Natural killer cell (primary cell): ENCODE measurements around the gene FREM1. TPM values are rescaled to one million over a fixed set of nuclear protein-coding genes. Genes with fewer than 3 reads are reported as not detected.
A peak's percentile ranks its signal among the peaks of the same experiment; 100 is the strongest.

Experiments used
- ATAC-seq, 3 donors: fragments of 150-1000 bp in 2 of 3; fragments of 200-7000 bp in 1 of 3; cut with Tn5 transposase; 1 replicate in 1 of 3; 2 replicates in 2 of 3; pipeline ENCODE4 v1.10.0; 2021; ENCODE audit warnings: mild to moderate bottlenecking in 2 of 3, moderate library complexity in 2 of 3
- DNase-seq, 2 donors: peaks; one replicate each; pipeline versions ENCODE4 v3.0.0 to v3.0.0-alpha.2; 2013 to 2021; ENCODE audit warnings: mixed read lengths in 1 of 2
- H3K27ac ChIP-seq: one replicate; pipeline ENCODE4 v1.5.1; 2013; ENCODE audit warnings: mild to moderate bottlenecking, low read length
- H3K27me3 ChIP-seq: one replicate; pipeline ENCODE4 v1.6.1; 2013; ENCODE audit warnings: low read length; ENCODE audit not compliant: control insufficient read depth, insufficient read depth
- H3K36me3 ChIP-seq: one replicate; pipeline ENCODE4 v1.6.1; 2013; ENCODE audit warnings: low read length; ENCODE audit not compliant: control insufficient read depth, insufficient read depth
- H3K4me1 ChIP-seq: one replicate; pipeline ENCODE4 v1.6.1; 2013; ENCODE audit warnings: low read length; ENCODE audit not compliant: control insufficient read depth, insufficient read depth
- H3K4me3 ChIP-seq: one replicate; pipeline ENCODE4 v1.5.1; 2013; ENCODE audit warnings: low read length
- H3K9me3 ChIP-seq: one replicate; pipeline ENCODE4 v1.6.1; 2013; ENCODE audit warnings: low read length; ENCODE audit not compliant: control insufficient read depth, insufficient read depth
- H3K27ac Mint-ChIP-seq, 2 donors: one replicate each; pipeline ENCODE4 v1.8.0; 2022; ENCODE audit warnings: mild to moderate bottlenecking in 2 of 2, mixed read lengths in 2 of 2, moderate library complexity in 1 of 2
- H3K27me3 Mint-ChIP-seq, 2 donors: one replicate each; pipeline ENCODE4 v1.8.0; 2022; ENCODE audit warnings: low read depth in 2 of 2, mixed read lengths in 2 of 2
- H3K36me3 Mint-ChIP-seq: one replicate; pipeline ENCODE4 v1.8.0; 2022; ENCODE audit warnings: mixed read lengths
- H3K4me1 Mint-ChIP-seq, 2 donors: one replicate each; pipeline ENCODE4 v1.8.0; 2022; ENCODE audit warnings: mixed read lengths in 2 of 2
- H3K4me3 Mint-ChIP-seq: one replicate; pipeline ENCODE4 v1.8.0; 2022; ENCODE audit warnings: mild to moderate bottlenecking, moderate library complexity, mixed read lengths
- H3K9me3 Mint-ChIP-seq, 2 donors: one replicate each; pipeline ENCODE4 v1.8.0; 2022; ENCODE audit warnings: mixed read lengths in 2 of 2
- WGBS: methylation state at CpG from one replicate; pipeline ENCODE4 v1.1.7; 2013; ENCODE audit warnings: missing lambda C conversion rate; ENCODE audit not compliant: insufficient coverage; 5-methylcytosine and 5-hydroxymethylcytosine counted together
- intact Hi-C: fragments of 100-400 bp; cut with micrococcal nuclease; formaldehyde crosslinking; loops from one replicate; pipeline ENCODE4 v1.14.2; 2022
- total RNA-seq, 4 donors: library from RNA; stranded (reverse); fragments of 120-200 nt in 1 of 4; gene quantifications; one replicate each; pipeline versions ENCODE4 v1.2.3 to v1.2.4, GENCODE V29; 2013 to 2022
- TF ChIP-seq, protein P1 (sequence below): fragments of 200-600 bp; IDR thresholded peaks from one replicate; pipeline ENCODE4 v1.8.0; 2022; ENCODE audit warnings: antibody characterized with exemption

Gene FREM1
- total RNA-seq, 3 donors from 2014 or later (not counting 1 experiment from before 2014, with no cell fraction given), result 0.05 TPM; not detected in 2

DNA sequence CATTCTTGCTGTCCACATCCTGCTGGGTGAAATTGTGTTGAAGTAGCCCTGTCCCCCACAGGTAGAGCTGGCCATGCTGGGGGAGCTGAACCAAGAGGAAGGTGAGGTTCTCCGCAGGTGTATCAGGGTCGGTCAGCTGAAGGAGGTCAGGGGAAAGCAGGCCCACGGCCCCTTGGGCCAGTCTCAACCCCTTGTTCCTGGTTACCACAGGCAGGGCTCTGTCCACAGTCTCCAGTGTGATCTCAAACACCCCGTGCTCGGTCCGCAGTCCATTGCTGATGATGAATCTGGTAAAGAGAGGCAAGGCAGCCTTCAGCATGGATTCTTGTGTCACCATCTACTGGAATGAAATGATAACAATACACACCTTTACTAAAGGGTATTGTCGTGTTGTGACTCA, 134.3 kb downstream of the FREM1 start:
- 90% methylated on average over 6 of the region's 7 CpGs for WGBS
- H3K36me3 ChIP-seq, result no peaks in the 10 kb centered on the region
- no peaks in the 10 kb centered on the region for H3K27me3 ChIP-seq
- H3K27ac ChIP-seq, result no peak overlapping the region
- Mint-ChIP-seq H3K36me3 (no peaks in the 10 kb centered on the region), H3K27me3 (no peaks in the 10 kb centered on the region), H3K4me3 (no peak overlapping the region), H3K4me1 (no peaks in the 10 kb centered on the region), H3K9me3 (no peaks in the 10 kb centered on the region), H3K27ac (no peak overlapping the region)
- H3K4me3 ChIP-seq, result no peak overlapping the region
- H3K4me1 ChIP-seq, result no peaks in the 10 kb centered on the region
- intact Hi-C loops, result no loop called here
- ATAC-seq (no peak), DNase-seq (no peak)
- TF ChIP-seq, protein P1, sequence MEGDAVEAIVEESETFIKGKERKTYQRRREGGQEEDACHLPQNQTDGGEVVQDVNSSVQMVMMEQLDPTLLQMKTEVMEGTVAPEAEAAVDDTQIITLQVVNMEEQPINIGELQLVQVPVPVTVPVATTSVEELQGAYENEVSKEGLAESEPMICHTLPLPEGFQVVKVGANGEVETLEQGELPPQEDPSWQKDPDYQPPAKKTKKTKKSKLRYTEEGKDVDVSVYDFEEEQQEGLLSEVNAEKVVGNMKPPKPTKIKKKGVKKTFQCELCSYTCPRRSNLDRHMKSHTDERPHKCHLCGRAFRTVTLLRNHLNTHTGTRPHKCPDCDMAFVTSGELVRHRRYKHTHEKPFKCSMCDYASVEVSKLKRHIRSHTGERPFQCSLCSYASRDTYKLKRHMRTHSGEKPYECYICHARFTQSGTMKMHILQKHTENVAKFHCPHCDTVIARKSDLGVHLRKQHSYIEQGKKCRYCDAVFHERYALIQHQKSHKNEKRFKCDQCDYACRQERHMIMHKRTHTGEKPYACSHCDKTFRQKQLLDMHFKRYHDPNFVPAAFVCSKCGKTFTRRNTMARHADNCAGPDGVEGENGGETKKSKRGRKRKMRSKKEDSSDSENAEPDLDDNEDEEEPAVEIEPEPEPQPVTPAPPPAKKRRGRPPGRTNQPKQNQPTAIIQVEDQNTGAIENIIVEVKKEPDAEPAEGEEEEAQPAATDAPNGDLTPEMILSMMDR, result no peak
- no peaks in the 10 kb centered on the region for H3K9me3 ChIP-seq

DNA sequence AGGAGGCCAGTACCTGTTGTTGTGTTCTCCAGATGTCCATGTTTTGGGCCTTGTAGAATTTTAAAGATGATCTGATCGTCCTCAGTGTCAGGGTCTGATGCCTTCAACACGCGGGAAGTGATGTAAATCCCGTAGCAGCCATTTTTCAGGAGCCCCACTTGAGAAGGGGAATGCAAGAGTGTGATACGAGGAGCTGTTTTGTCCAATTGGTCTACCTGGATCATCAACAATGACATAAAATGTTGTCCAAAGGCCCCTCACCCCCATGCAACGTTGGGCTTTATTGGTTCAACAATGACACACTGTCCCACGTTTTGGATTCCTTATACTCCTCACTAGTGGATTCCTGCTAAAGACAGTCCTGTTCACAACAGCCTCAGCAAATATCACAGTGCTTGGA, 139.6 kb downstream of the FREM1 start:
- H3K27me3 Mint-ChIP-seq, result peaks cover 4 to 23% of the 10 kb centered on the region in 2 donors
- no peaks in the 10 kb centered on the region for H3K9me3 Mint-ChIP-seq
- no peak overlapping the region for H3K27ac ChIP-seq
- no peaks in the 10 kb centered on the region for H3K4me1 ChIP-seq
- H3K27me3 ChIP-seq, result no peaks in the 10 kb centered on the region
- no peak for ATAC-seq
- H3K36me3 ChIP-seq, result no peaks in the 10 kb centered on the region
- no peaks in the 10 kb centered on the region for H3K36me3 Mint-ChIP-seq
- intact Hi-C loops, result no loop called here
- no peak overlapping the region for H3K4me3 ChIP-seq
- TF ChIP-seq, protein P1, result no peak
- 84% methylated on average over 7 of the region's 7 CpGs for WGBS
- peaks cover 4% of the 10 kb centered on the region in 2 donors for H3K4me1 Mint-ChIP-seq
- H3K9me3 ChIP-seq, result no peaks in the 10 kb centered on the region
- no peak overlapping the region for H3K27ac Mint-ChIP-seq
- no peak for DNase-seq
- no peak overlapping the region for H3K4me3 Mint-ChIP-seq

DNA sequence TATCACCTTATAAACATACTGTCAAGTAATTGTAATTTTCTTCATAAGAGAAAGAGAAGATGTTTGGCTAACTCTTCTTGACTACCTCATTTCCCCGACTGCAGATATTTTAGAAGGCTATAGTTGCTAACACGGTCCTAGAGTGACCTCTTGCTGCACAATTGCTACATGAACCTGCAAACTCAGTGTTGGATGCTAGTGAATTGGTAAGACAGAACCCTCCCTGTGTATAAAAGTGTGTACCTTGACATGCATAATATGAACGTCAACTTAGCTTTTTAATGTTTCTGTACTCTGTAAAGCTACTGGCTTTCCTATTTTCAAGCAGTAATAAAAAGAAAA, 141.0 kb downstream of the FREM1 start:
- Mint-ChIP-seq H3K9me3 (no peaks in the 10 kb centered on the region), H3K36me3 (no peaks in the 10 kb centered on the region)
- peak in 1 of 2 donors; percentile 3 for DNase-seq

More for the DNA sequence above, 141.0 kb downstream of the FREM1 start:
- Mint-ChIP-seq H3K27me3 (peaks cover 4 to 25% of the 10 kb centered on the region in 2 donors), H3K27ac (no peak overlapping the region), H3K4me3 (no peak overlapping the region), H3K4me1 (peaks cover 4% of the 10 kb centered on the region in 2 donors)
- TF ChIP-seq, protein P1, result no peak
- Histone ChIP-seq H3K27me3 (no peaks in the 10 kb centered on the region), H3K9me3 (no peaks in the 10 kb centered on the region), H3K4me1 (no peaks in the 10 kb centered on the region), H3K27ac (no peak overlapping the region), H3K4me3 (no peak overlapping the region), H3K36me3 (no peaks in the 10 kb centered on the region)
- 34% methylated on average over 2 of the region's 3 CpGs for WGBS
- no peak for ATAC-seq
- intact Hi-C loops, result loop anchor here (5.0 kb wide), 1 partner anchor 1342 kb away; no protein-coding TSS in a partner anchor
